GM19467 (cell line): ENCODE data around the gene RIPPLY3.

Experiments
- ATAC-seq: cut with Tn5 transposase; IDR thresholded peaks from one replicate; pipeline ENCODE4 v1.9.1; 2021; ENCODE audit warnings: mild to moderate bottlenecking, moderate library complexity; ENCODE audit not compliant: unreplicated experiment

RIPPLY3 gene

GRCh38 chr21:37006486-37007291 lies at the start of gene RIPPLY3:
TSS of gene RIPPLY3 (plus strand) at chr21:37006702. CDS start at chr21:37006773, 71 bp downstream.
- ATAC-seq = no peak

GRCh38 chr21:36959020-36959835 lies 47.3 kb upstream of the RIPPLY3 start:
- ATAC-seq = no peak

GRCh38 chr21:36960676-36961284 lies 45.7 kb upstream of the RIPPLY3 start:
- ATAC-seq = no peak

GRCh38 chr21:36962098-36962780 lies 44.3 kb upstream of the RIPPLY3 start:
- no peak for ATAC-seq

- ATAC-seq = no peak
Measured at GRCh38 chr21:36964398-36964797, 42.1 kb upstream of the RIPPLY3 start.

GRCh38 chr21:36964827-36965719 lies 41.4 kb upstream of the RIPPLY3 start:
- ATAC-seq = no peak

- ATAC-seq = no peak
Measured at GRCh38 chr21:36965720-36966065, 40.8 kb upstream of the RIPPLY3 start.

- peak; percentile 76 for ATAC-seq
Measured at GRCh38 chr21:36966066-36966820, 40.3 kb upstream of the RIPPLY3 start, which contains the start of gene HLCS. TSS of gene HLCS (minus strand) at chr21:36966669. CDS start at chr21:36966638, 31 bp downstream.

GRCh38 chr21:36966821-36967768 lies 39.4 kb upstream of the RIPPLY3 start:
- ATAC-seq = peak; percentile 23

- no peak for ATAC-seq
Measured at GRCh38 chr21:36968414-36968813, 38.1 kb upstream of the RIPPLY3 start.

GRCh38 chr21:36968976-36969375 lies 37.5 kb upstream of the RIPPLY3 start:
- no peak for ATAC-seq

GRCh38 chr21:36973986-36974850 lies 32.3 kb upstream of the RIPPLY3 start:
- ATAC-seq = no peak

- ATAC-seq = no peak
Measured at GRCh38 chr21:36974851-36975192, 31.7 kb upstream of the RIPPLY3 start.

GRCh38 chr21:36976228-36976861 lies 30.2 kb upstream of the RIPPLY3 start:
- no peak for ATAC-seq

- ATAC-seq = peak; percentile 60
Measured at GRCh38 chr21:36976882-36977651, 29.4 kb upstream of the RIPPLY3 start.
